ENCODE measurements around the gene SLC1A2. TPM values are rescaled to one million over a fixed set of nuclear protein-coding genes. Genes with fewer than 3 reads are reported as not detected.

SLC1A2 gene
- total RNA-seq: 3.3 and 9.3 TPM in 2 replicates

DNA sequence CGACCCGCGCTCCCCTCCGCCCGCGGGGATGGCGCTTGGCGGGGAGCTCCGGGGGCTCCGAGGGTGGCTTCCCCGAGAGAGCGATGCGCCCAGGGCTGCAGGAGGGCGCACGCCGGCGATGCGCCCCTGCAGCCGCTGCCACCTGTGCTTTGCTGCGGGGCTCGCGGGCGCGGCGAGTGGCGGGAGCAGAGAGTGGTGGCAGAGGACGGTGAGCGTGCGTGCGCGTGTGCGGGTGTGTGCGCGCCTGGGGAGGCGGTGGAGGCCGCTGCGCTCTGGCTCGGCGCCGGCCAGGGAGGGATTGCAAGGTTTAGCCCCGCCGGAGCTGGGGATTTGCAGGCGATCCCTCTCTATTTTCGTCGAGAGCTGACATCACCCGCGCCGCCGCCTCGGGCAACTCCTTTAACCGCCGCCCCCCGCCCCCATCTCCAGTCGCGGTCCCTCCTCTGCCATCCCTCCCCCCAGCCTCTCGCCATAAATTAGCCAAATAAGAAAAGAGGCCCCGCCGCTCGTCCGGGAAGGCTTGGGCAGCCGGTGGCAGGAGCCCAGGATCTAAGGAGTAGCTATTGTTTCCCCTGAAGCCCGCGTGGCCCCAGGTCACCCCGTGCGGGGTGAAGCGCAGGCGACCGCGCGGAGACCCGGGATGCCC, at the start of gene SLC1A2:
Gene SLC1A2, minus strand, starts transcription at position 375 of the 646 bp plus-strand sequence. CDS start 592 bp downstream, outside the sequence.

Other genes starting within 250 kb of the SLC1A2 start
- 141 and 670 TPM in 2 replicates for gene PAMR1, start 106.1 kb upstream of the SLC1A2 start, total RNA-seq
- 11.9 and 29.6 TPM in 2 replicates for gene FJX1, start 198.9 kb upstream of the SLC1A2 start, total RNA-seq
- gene TRIM44, start 243.2 kb upstream of the SLC1A2 start, total RNA-seq: 12.5 and 24.8 TPM in 2 replicates